ENCODE data around the gene KSR2.
"Not testable (repeated sequence)": the region's sequence is repeated elsewhere in the genome, so short reads cannot be mapped to it uniquely, and the experiment has no call there.

Gene KSR2

DNA sequence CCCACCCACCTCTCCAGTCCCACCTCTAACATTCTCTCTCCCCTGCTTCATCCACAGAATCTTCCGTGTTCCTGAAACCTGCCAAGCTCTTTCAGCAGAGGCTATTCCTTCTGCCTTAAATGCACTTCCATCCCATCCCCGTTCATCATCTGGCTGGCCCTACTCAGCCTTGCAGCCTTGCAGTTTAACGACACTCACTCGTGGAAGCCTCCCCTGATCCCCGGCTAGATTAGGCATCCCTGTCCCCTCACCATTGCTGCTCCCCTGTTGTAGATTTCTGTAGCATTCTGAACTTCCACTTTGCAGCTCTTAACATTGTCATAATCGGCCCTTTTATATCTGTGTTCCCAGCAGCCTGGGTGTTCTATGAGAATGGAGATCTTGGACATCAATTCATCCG is 326.9 kb downstream of the KSR2 start:
- DNase-seq (ENCODE audit: low read depth, low spot score), result no peak
- in situ Hi-C loops (cut with HindIII; ENCODE audit: low sequenced_read_pairs), result no loop called here
- no peak overlapping the region for H3K4me3 ChIP-seq (ENCODE audit: low read depth, low read length)

GRCh38 chr12:117640511-117640910 is 328.3 kb downstream of the KSR2 start:
- no peak overlapping the region for H3K4me3 ChIP-seq (ENCODE audit: low read depth, low read length)
- in situ Hi-C loops (cut with HindIII; ENCODE audit: low sequenced_read_pairs), result no loop called here
- no peak for DNase-seq (ENCODE audit: low read depth, low spot score)
- TF ChIP-seq, protein P1, sequence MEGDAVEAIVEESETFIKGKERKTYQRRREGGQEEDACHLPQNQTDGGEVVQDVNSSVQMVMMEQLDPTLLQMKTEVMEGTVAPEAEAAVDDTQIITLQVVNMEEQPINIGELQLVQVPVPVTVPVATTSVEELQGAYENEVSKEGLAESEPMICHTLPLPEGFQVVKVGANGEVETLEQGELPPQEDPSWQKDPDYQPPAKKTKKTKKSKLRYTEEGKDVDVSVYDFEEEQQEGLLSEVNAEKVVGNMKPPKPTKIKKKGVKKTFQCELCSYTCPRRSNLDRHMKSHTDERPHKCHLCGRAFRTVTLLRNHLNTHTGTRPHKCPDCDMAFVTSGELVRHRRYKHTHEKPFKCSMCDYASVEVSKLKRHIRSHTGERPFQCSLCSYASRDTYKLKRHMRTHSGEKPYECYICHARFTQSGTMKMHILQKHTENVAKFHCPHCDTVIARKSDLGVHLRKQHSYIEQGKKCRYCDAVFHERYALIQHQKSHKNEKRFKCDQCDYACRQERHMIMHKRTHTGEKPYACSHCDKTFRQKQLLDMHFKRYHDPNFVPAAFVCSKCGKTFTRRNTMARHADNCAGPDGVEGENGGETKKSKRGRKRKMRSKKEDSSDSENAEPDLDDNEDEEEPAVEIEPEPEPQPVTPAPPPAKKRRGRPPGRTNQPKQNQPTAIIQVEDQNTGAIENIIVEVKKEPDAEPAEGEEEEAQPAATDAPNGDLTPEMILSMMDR (IDR thresholded peaks at IDR 0.05; ENCODE audit: low read depth, low read length), result no peak

More for the DNA sequence above, 326.9 kb downstream of the KSR2 start:
- TF ChIP-seq, protein P1 (IDR thresholded peaks at IDR 0.05; ENCODE audit: low read depth, low read length), result no peak

DNA sequence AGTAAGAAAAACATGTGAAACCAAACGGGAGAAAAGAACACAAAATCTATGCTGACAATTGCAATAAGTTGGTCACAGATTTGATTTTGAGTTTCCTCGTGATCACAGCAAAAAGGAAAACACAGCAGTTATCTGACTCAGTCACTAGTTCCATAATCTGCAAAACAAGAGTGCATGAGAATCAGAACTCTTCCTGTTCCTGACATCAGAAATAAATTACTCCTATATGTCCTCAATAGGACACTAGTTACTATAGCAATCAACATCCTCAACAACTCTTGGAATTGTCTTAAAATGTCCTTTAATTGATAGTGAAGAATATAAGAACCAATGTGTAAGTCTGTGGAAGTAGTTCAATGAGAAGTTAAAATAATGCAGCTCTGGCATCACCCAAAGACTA is 339.3 kb downstream of the KSR2 start:
- no peak overlapping the region for H3K4me3 ChIP-seq (ENCODE audit: low read depth, low read length)
- in situ Hi-C loops (cut with HindIII; ENCODE audit: low sequenced_read_pairs), result no loop called here
- DNase-seq (ENCODE audit: low read depth, low spot score), result no peak
- TF ChIP-seq, protein P1 (IDR thresholded peaks at IDR 0.05; ENCODE audit: low read depth, low read length), result no peak

DNA sequence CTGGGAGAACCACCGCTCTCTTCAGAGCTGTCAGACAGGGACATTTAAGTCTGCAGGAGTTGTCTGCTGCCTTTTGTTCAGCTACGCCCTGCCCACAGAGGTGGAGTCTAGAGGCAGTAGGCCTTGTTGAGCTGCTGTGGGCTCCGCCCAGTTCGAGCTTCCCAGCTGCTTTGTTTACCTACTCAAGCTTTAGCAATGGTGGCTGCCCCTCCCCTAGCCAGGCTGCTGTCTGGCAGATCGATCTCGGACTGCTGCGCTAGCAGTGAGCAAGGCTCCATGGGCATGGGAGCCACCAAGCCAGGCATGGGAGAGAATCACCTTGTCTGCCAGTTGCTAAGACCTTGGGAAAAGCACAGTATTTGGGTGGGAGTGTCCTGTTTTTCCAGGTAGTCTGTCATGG is 340.1 kb downstream of the KSR2 start:
- in situ Hi-C loops (cut with HindIII; ENCODE audit: low sequenced_read_pairs); DNase-seq (ENCODE audit: low read depth, low spot score); H3K4me3 ChIP-seq (ENCODE audit: low read depth, low read length): not testable (repeated sequence)

DNA sequence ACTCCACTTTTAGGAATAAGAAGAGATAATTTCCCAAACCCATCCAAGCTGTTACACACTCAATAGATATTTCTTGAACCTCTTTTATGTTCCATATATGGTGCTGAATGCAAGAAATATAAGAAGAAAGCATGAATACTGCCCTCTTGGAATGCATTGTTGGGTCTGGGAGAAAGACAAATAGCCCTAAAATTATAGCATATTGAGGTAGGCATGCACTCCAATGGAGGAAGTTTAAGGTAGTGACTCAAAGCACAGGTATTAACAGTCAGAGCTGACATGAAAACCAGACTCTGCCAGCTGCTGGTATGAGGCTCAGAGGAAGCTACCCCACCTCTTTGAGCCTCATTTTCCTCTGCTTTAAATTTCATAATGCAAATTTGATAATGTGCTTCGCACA is 346.0 kb downstream of the KSR2 start:
- no peak for DNase-seq (ENCODE audit: low read depth, low spot score)
- in situ Hi-C loops (cut with HindIII; ENCODE audit: low sequenced_read_pairs), result no loop called here
- TF ChIP-seq, protein P1 (IDR thresholded peaks at IDR 0.05; ENCODE audit: low read depth, low read length), result no peak

GRCh38 chr12:117622087-117622486 is 346.7 kb downstream of the KSR2 start:
- in situ Hi-C loops (cut with HindIII; ENCODE audit: low sequenced_read_pairs), result no loop called here
- H3K4me3 ChIP-seq (ENCODE audit: low read depth, low read length), result no peak overlapping the region
- no peak for DNase-seq (ENCODE audit: low read depth, low spot score)
- TF ChIP-seq, protein P1 (IDR thresholded peaks at IDR 0.05; ENCODE audit: low read depth, low read length), result no peak

More for the DNA sequence above, 346.0 kb downstream of the KSR2 start:
- H3K4me3 ChIP-seq (ENCODE audit: low read depth, low read length), result no peak overlapping the region

DNA sequence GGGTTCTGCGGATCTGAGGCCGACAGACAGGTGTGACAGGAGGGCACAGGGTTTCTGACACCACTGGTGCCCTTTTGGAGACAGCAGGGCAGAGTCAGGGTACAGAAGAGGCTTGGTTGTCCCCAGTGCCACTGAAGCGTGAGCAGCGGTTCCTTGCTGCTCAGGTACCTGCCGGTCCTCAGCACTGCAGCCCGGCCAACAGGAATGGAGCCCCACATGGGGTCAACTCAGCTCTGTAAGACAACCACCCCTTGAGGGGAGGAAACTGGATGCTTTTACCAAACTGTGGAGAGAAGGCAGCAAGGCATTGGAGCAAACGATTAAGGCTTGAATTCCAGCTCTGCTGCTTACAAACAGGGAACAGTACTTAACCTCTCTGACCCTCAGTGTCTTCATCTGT is 361.0 kb downstream of the KSR2 start:
- TF ChIP-seq, protein P1 (IDR thresholded peaks at IDR 0.05; ENCODE audit: low read depth, low read length), result no peak
- DNase-seq (ENCODE audit: low read depth, low spot score), result no peak

More for the DNA sequence above, 361.0 kb downstream of the KSR2 start:
- no peak overlapping the region for H3K4me3 ChIP-seq (ENCODE audit: low read depth, low read length)
- in situ Hi-C loops (cut with HindIII; ENCODE audit: low sequenced_read_pairs), result no loop called here

All from astrocyte of the spinal cord (primary cell).